WERI-Rb-1 (cell line): Measurements from ENCODE around the gene RNMT.
"Not testable (repeated sequence)": the region's sequence is repeated elsewhere in the genome, so short reads cannot be mapped to it uniquely, and the experiment has no call there.

Source experiments
- DNase-seq: peaks from one replicate; pipeline ENCODE4 v3.0.0-alpha.2; 2020
- H3K27ac ChIP-seq: fragments of 250-450 bp; sonication (Bioruptor Pico); 2 replicates; pipeline ENCODE4 v1.5.1; 2020; ENCODE audit warnings: mild to moderate bottlenecking, moderate library complexity
- H3K27me3 ChIP-seq: fragments of 250-450 bp; sonication (Bioruptor Pico); 2 replicates; pipeline ENCODE4 v1.5.1; 2021; ENCODE audit warnings: mild to moderate bottlenecking, low read depth, moderate library complexity; ENCODE audit not compliant: insufficient read depth, severe bottlenecking
- H3K36me3 ChIP-seq: fragments of 250-450 bp; sonication (Bioruptor Pico); 2 replicates; pipeline ENCODE4 v1.5.1; 2020; ENCODE audit warnings: mild to moderate bottlenecking, moderate library complexity
- H3K4me3 ChIP-seq: 2 replicates; pipeline ENCODE4 v1.5.1; 2011; ENCODE audit warnings: low read depth, mild to moderate bottlenecking, control low read depth, low read length
- H3K9me3 ChIP-seq: fragments of 250-450 bp; sonication (Bioruptor Pico); 2 replicates; pipeline ENCODE4 v1.5.1; 2021; ENCODE audit warnings: mild to moderate bottlenecking, moderate library complexity; ENCODE audit not compliant: severe bottlenecking
- TF ChIP-seq, protein P1 (sequence below): IDR thresholded peaks from 2 replicates; pipeline ENCODE4 v1.5.1; 2011; ENCODE audit warnings: low read depth, mild to moderate bottlenecking, control low read depth, inconsistent platforms, low read length

RNMT gene

DNA sequence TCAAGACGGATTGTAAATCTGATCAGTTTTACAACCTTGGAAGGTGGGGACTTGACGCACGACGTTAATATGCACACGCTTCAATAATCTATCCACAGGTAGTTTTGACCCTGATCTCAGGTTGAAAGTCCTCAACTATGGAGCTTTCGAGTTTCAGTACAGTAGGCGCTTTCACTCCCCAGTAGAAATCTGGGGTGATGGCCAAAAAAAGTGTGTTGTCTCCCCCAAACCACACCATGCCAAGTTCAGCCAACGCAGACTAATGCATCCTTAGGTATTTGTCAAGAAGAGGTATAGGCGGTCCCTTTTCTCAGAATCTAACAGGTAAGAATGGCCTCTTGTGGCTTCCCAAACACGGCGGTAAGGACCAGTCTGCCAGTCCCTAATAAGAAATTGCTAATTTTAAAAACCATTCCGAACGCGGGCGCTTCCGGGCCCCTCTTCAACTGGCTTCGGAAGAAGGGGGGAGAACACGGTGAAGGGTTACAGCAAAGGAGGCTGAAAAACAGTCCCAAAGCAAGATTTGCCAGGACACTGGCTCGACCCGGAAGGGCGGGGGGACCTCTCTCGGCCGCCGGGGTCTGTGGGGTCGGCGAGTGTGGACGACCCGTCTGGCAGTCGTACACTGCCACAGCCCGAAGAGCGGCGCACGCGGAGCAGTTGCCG, 774 bp upstream of the RNMT start:
- Histone ChIP-seq H3K27me3 (no peaks in the 10 kb centered on the region), H3K4me3 (peak overlapping the region; percentile 95), H3K36me3 (no peaks in the 10 kb centered on the region), H3K9me3 (no peaks in the 10 kb centered on the region), H3K27ac (peak overlapping the region; percentile 80)
- no peak for DNase-seq
- TF ChIP-seq, protein P1, sequence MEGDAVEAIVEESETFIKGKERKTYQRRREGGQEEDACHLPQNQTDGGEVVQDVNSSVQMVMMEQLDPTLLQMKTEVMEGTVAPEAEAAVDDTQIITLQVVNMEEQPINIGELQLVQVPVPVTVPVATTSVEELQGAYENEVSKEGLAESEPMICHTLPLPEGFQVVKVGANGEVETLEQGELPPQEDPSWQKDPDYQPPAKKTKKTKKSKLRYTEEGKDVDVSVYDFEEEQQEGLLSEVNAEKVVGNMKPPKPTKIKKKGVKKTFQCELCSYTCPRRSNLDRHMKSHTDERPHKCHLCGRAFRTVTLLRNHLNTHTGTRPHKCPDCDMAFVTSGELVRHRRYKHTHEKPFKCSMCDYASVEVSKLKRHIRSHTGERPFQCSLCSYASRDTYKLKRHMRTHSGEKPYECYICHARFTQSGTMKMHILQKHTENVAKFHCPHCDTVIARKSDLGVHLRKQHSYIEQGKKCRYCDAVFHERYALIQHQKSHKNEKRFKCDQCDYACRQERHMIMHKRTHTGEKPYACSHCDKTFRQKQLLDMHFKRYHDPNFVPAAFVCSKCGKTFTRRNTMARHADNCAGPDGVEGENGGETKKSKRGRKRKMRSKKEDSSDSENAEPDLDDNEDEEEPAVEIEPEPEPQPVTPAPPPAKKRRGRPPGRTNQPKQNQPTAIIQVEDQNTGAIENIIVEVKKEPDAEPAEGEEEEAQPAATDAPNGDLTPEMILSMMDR, result no peak

DNA sequence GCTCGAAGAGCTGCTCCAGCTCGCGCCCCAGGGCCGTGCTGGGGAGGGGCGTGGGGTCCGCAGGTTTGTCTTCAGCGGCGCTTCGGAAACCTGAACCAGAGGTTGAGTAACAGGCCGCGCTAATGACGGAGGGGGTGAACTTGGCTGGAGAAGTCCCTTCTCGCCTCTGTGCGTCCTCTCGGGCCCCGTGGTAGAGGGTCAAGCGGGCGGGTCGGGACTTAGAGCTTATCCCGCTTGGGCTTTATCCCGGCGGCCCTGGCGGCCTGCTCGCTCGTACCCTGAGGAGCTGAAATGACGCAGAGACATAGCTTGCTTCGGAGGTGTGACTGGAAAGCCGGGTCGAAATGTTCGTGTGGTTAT, 479 bp downstream of the RNMT start:
- TF ChIP-seq, protein P1, result no peak
- H3K4me3 ChIP-seq, result peak overlapping the region; percentile 95
- no peaks in the 10 kb centered on the region for H3K27me3 ChIP-seq
- H3K9me3 ChIP-seq, result no peaks in the 10 kb centered on the region
- peak; percentile 70 for DNase-seq
- peaks cover 6% of the 10 kb centered on the region; the same call in 1 of the 2 replicates for H3K36me3 ChIP-seq
- H3K27ac ChIP-seq, result peak overlapping the region; percentile 80

DNA sequence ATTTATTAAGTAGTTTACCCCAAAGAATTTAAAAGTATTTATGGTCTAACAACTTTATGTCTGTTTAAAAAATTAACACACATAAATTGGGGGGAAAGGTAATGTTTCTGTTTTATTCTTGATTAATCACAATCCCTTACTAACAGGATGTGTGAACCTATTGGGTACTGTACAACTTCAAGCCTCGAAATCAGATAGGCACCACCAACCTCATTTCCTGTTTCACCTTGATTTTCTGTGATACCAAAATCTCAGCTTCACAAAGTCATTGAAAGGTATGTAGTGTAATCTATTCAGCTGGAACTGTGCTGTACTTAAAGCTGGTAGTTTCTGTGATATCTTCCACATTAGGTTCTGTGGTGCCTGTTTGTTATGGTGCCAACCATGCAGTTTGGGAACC, 4.0 kb downstream of the RNMT start:
- Histone ChIP-seq H3K27me3 (no peaks in the 10 kb centered on the region), H3K9me3 (no peaks in the 10 kb centered on the region), H3K27ac (no peak overlapping the region), H3K4me3 (no peak overlapping the region), H3K36me3 (peaks cover 28% of the 10 kb centered on the region)
- no peak for DNase-seq
- TF ChIP-seq, protein P1, result no peak

DNA sequence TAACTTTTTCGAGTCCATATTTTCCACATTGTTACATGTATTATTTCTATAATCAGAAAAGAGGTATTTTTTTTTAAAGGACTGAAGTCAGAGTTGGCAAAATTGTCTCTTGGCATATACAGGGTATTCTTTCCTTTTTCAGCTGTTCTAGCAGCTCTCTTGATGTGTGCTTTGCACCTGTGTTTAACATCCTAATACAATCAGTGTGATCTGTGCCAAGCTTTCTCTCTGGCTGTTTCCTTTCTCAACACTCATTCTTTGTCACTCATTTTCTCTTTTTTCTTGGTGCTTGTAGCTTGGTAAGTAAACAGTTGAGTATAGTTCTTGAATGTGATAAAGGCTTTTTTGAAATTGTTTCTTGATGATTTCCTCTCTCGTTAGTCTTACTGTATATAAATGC, 9.2 kb downstream of the RNMT start:
- Histone ChIP-seq H3K9me3 (no peaks in the 10 kb centered on the region), H3K36me3 (peaks cover 70% of the 10 kb centered on the region), H3K27ac (no peak overlapping the region), H3K4me3 (no peak overlapping the region), H3K27me3 (no peaks in the 10 kb centered on the region)
- DNase-seq, result no peak
- TF ChIP-seq, protein P1, result no peak

DNA sequence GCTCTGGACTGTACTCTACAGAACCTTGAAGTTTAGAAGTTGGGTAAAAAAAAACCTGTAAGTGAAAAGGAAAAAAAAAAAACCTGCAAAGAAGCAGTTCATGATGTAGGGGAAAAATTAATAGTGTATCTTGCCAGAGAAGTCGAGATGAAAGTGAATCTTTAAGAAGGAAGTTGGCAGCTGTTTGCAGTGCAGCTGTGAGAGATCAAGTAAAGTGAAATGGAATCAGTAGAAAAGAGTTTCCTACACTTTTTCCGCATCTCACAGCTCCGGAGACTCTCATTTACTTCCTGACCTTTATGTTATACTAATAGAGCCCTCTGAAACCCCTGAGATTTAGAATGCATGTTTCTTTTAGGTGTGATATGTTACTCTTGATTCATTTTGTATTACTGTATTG, 19.2 kb downstream of the RNMT start:
- Histone ChIP-seq H3K4me3 (no peak overlapping the region), H3K27ac (no peak overlapping the region), H3K9me3 (no peaks in the 10 kb centered on the region), H3K36me3 (peaks cover 46% of the 10 kb centered on the region), H3K27me3 (no peaks in the 10 kb centered on the region)
- TF ChIP-seq, protein P1, result no peak
- DNase-seq, result no peak

DNA sequence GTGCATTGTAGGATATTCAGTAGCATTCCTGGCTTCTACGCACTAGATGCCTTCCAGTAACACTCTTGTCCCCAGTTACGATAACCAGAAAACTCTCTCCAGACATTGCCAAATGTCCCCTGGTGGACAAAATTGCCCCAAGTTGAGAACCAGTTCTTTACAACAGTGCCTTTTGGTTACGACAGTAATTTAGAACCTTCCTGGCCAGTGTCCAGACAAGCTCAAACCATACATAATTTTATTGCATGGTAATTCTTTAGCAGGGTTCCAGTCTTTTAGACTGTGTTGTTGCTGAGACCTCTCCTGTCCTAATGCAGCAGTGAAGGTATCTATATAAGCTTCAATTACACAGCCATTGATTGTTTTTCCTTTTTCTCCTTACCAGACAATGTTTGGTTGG, 20.2 kb downstream of the RNMT start:
- TF ChIP-seq, protein P1, result no peak
- no peak for DNase-seq
- H3K4me3 ChIP-seq, result no peak overlapping the region
- H3K27me3 ChIP-seq, result no peaks in the 10 kb centered on the region
- peaks cover 36% of the 10 kb centered on the region for H3K36me3 ChIP-seq
- H3K27ac ChIP-seq, result no peak overlapping the region
- no peaks in the 10 kb centered on the region for H3K9me3 ChIP-seq

DNA sequence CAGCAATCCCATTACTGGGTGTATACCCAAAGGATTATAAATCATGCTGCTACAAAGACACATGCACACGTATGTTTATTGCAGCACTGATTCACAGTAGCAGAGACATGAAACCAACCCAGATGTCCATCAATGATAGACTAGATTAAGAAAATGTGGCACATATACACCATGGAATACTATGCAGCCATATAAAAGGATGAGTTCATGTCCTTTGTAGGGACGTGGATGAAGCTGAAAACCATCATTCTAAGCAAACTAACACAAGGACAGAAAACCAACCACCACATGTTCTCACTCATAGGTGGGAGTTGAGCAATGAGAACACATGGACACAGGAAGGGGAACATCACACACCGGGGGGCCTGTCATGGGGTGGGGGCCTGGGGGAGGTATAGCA, 25.1 kb downstream of the RNMT start:
- H3K27ac ChIP-seq, H3K9me3 ChIP-seq, H3K27me3 ChIP-seq, H3K4me3 ChIP-seq, DNase-seq: not testable (repeated sequence)
- H3K36me3 ChIP-seq, result peaks cover 51% of the 10 kb centered on the region
